SKM-1 (cell line): ENCODE data around the gene PRDX5.

ENCODE experiments used
- DNase-seq: peaks from one replicate; lab custom pipeline; 2025; ENCODE audit not compliant: unreplicated experiment; lab: John Stamatoyannopoulos, UW

PRDX5 gene

GRCh38 chr11:64343767-64344559, 26.0 kb downstream of the PRDX5 start:
- DNase-seq: no peak

- no peak for DNase-seq
These were observed 26.9 kb downstream of the PRDX5 start for GRCh38 chr11:64344787-64345186.

- DNase-seq: peak; percentile 30
These were observed 29.4 kb downstream of the PRDX5 start for GRCh38 chr11:64347193-64347867.

- no peak for DNase-seq
These were observed 30.6 kb downstream of the PRDX5 start for GRCh38 chr11:64348383-64349024.

GRCh38 chr11:64349025-64349387, 31.1 kb downstream of the PRDX5 start:
- DNase-seq: no peak

DNA sequence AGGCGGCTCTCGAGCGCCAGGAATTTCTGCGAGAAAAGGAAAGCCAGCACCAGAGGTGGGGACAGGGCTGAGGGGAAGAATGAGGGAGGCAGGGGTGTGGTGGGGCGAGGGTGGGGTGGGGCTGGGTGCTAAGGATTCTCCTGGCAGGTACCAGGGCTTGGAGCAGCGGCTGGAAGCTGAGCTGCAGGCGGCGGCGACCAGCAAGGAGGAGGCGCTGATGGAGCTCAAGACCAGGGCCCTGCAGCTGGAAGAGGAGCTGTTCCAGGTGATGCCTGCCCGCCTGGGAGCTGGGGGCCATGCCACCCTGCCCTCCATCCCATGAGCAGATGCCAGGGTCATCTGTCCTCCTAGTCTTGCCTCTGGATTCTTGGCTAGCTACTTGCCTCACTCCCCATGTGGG, 31.5 kb downstream of the PRDX5 start:
- DNase-seq: no peak

DNA sequence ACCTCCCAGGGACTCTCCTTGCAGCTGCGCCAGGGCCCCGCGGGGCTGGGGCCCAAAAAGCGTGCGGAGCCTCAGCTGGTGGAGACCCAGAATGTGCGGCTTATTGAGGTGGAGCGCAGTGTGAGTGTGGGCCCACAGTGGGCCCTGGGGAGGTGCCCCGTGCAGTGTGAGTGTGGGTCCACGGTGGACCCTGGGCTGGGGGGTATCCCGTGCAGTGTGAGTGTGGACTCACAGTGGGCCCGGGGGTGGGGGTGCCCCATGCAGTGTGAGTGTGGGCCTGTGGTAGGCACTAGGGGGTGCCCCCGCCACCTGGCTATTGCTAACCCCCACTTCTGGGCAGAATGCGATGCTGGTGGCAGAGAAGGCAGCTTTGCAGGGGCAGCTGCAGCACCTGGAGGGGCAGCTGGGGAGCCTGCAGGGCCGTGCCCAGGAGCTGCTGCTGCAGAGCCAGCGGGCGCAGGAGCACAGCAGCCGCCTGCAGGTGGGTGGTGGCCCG, 33.3 kb downstream of the PRDX5 start:
- no peak for DNase-seq

DNA sequence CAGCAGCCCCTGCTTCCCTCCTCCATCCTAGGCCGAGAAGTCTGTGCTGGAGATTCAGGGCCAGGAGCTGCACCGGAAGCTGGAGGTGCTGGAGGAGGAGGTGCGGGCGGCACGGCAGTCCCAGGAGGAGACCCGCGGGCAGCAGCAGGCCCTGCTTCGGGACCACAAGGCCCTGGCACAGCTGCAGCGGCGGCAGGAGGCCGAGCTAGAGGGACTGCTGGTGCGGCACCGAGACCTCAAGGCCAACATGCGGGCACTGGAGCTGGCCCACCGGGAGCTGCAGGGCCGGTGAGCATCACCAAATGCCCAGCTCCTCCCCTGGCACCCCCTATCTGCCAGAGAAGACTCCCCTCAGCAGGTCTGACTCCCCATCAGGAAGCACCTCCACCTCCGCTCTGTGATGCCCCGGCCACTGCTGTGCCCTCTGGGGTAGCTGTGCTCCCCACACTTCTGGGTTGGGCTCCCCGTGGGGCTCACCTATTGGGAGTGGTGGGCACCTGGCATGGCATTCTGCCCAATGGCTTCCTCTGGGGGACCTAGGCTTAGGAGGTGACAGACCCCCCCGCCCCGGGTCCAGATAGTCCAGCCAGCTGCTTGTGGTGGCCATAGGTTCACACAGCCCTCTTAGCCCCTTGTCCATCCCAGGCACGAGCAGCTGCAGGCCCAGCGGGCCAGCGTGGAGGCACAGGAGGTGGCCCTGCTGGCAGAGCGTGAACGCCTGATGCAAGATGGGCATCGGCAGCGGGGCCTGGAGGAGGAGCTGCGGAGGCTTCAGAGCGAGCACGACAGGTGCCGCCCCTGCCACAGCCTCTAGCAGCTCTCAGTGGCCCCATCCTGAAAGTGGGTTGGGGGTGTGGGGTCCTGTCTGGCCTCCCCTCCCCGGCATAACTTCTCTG, 34.4 kb downstream of the PRDX5 start:
- no peak for DNase-seq

DNA sequence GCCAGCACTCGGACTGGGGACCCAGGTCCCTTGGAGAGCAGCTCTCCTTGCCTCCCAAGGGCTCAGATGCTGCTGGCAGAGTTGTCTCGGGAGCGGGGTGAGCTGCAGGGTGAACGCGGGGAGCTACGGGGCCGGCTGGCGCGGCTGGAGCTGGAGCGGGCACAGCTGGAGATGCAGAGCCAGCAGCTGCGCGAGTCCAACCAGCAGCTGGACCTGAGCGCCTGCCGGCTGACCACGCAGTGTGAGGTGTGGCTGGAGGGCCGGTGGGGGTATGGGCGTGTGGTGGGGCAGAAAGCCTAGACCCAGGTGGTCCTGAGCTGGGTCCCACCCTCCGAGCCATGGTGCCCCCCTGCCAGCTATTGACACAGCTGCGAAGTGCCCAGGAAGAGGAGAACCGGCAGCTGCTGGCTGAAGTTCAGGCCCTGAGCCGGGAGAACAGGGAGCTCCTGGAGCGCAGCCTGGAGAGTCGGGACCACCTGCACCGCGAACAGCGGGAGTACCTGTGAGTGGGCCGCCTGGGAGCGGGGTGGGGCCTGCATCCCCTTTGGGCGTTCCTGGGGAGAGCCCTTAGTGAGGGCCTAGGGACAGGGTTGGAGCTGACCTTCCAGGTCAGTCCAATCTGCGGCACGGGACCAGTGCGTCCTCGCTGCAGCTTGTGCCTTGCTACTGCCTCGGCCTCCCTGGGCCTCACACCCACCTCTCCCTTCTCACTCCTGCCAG, 35.2 kb downstream of the PRDX5 start:
- no peak for DNase-seq

- no peak for DNase-seq
These were observed 36.0 kb downstream of the PRDX5 start for GRCh38 chr11:64353715-64354506.

DNA sequence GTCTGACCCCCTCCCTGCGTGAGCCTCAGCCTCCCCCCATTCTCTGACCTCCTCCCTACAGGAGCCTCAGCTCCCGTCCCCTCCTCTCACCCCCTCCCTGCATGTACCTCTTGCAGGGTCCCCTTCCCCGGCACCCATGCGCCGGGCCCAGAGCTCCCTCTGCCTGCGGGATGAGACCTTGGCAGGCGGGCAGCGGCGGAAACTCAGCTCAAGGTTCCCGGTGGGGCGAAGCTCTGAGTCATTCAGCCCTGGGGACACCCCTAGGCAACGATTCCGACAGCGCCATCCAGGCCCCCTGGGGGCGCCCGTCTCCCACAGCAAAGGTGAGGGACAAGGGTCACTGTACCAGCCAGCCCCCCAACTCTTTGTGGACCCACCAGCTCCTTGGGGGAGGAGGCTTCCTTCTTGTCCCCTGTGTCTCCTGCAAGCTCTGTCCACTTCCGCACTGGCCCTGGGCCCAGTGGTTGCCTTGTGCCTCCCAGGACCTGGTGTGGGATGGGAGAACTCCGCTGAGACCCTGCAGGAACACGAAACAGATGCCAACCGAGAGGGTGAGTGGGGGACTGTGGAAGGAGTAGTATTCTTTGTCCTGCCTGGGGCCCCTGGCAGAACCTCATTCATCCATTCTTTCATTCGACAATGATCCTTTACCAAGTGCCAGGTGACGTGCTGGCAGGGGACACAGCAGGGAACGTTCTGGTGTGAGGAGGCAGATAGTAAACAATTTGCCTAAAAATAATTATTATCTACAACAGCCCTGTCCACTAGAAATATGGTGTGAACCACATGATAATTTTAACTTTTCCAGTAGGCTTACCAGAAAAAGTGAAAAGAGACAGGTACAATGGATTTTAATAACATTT, 37.4 kb downstream of the PRDX5 start:
- DNase-seq: no peak

GRCh38 chr11:64356498-64357411, 38.8 kb downstream of the PRDX5 start:
- DNase-seq: peak; percentile 15

DNA sequence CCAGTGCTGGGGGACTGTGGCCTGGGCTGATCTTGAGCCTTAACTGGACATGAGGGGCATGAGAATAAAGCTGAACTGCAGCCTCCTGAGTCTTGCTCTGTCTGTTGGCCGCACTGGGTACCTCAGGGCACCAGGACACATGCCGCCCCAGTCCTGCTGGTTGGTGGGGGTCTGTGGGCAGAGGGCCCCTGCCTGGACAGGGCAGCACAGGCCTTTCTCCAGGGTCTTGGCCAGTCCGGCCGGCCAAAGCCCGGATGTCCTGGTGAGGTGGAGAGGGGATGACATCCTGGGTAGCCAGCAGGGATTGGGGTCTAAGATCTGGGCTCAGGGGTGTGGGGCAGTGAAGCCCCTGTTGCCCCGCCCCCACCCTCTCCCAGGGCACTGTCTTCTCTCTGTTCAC, 39.5 kb downstream of the PRDX5 start:
- no peak for DNase-seq

DNA sequence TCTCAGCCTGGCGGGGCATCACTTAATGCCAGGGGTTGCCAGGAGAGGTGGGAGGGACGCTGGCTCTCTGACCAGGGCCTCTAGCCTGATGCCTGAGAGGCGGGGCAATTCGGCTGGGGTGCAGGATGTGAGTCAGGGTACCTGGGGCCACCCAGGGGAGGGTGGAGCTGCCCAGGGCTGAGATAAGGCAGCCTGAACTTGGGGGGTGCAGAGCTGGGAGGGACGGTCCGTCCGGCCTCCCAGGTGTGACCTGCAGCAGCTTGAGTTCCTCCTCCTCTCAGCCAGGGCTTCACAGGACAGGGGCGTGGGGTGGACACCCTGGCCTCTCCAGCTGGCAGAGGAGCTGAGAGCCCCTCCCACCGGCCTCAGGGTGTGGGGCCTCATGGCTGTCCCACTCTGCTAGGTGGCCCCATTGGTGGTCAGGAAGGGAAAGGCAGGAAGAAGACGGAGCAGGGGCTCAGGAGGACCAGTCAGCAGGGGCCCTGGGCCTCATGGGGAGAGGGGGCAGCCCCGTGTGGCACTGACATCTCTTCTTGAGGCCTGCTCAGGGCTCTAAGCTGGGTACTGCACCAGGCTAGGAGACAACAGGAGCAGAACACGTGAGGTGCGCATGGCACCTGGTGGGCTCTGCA, 40.1 kb downstream of the PRDX5 start:
- no peak for DNase-seq

GRCh38 chr11:64358536-64358906, 40.6 kb downstream of the PRDX5 start:
- no peak for DNase-seq

GRCh38 chr11:64358907-64359711, 41.2 kb downstream of the PRDX5 start, which contains the start of gene RPS6KA4:
Gene RPS6KA4, plus strand, starts transcription at chr11:64359162. Its CDS starts 74 bp downstream, at chr11:64359236.
- DNase-seq: no peak
